ENCODE measurements around the gene FCHO2.

DNA sequence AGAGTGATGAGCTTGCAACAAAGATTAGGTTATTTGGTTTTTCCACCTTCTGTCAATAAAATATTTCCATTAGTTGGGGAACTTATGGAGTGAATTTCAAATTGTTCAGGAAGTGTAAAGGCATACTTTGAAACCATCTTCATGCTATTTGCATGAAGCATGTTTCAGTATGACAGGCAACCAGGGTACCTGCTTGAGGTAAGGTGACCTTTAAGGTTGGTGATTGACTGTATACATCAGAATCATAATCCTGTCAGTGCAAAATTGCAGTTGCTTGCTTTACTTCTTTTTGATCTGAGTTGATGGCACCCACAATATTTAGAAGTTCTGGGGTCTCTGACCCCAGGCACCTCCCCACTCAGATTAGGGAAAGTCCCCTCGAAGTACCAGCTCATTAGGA, 138.6 kb downstream of the FCHO2 start:
- TF ChIP-seq CTCF (IDR thresholded peaks at IDR 0.05), result no peak
- no peak for TF ChIP-seq POLR2A (IDR thresholded peaks at IDR 0.05)
